22Rv1 (cell line): ENCODE results near the gene VPS13D.

Experiments used
- H3K27ac ChIP-seq: fragments of 450-650 bp; 2 replicates; pipeline ENCODE4 v1.5.1; 2017
- ZFX ChIP-seq: fragments of 450-650 bp; IDR thresholded peaks from 2 replicates; pipeline ENCODE4 v1.6.1; 2017; ENCODE audit warnings: antibody characterized with exemption, borderline replicate concordance
- TF ChIP-seq, protein P1 (sequence below): fragments of 450-650 bp; IDR thresholded peaks from 2 replicates; pipeline ENCODE4 v1.5.1; 2017; ENCODE audit warnings: mild to moderate bottlenecking

The VPS13D gene

DNA sequence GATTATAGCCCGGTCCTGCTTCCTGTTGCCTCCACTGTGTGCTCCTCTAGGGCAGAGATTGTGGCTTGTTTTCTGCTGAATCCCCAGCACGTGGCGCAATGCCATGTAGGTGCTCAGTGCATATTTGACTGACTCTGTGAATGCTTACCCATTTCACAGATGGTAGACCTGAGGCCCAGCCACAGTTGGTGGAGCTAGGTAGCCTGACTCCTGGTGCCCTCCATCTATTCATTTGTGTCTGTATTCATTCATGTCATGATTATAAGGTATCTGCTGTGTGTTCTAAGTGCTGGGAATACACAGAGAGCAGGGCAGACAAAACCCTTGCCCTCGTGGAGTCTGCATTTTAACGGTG, 40.5 kb upstream of the VPS13D start:
- no peak for TF ChIP-seq ZFX
- TF ChIP-seq, protein P1, sequence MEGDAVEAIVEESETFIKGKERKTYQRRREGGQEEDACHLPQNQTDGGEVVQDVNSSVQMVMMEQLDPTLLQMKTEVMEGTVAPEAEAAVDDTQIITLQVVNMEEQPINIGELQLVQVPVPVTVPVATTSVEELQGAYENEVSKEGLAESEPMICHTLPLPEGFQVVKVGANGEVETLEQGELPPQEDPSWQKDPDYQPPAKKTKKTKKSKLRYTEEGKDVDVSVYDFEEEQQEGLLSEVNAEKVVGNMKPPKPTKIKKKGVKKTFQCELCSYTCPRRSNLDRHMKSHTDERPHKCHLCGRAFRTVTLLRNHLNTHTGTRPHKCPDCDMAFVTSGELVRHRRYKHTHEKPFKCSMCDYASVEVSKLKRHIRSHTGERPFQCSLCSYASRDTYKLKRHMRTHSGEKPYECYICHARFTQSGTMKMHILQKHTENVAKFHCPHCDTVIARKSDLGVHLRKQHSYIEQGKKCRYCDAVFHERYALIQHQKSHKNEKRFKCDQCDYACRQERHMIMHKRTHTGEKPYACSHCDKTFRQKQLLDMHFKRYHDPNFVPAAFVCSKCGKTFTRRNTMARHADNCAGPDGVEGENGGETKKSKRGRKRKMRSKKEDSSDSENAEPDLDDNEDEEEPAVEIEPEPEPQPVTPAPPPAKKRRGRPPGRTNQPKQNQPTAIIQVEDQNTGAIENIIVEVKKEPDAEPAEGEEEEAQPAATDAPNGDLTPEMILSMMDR: no peak
- H3K27ac ChIP-seq: no peak overlapping the region

DNA sequence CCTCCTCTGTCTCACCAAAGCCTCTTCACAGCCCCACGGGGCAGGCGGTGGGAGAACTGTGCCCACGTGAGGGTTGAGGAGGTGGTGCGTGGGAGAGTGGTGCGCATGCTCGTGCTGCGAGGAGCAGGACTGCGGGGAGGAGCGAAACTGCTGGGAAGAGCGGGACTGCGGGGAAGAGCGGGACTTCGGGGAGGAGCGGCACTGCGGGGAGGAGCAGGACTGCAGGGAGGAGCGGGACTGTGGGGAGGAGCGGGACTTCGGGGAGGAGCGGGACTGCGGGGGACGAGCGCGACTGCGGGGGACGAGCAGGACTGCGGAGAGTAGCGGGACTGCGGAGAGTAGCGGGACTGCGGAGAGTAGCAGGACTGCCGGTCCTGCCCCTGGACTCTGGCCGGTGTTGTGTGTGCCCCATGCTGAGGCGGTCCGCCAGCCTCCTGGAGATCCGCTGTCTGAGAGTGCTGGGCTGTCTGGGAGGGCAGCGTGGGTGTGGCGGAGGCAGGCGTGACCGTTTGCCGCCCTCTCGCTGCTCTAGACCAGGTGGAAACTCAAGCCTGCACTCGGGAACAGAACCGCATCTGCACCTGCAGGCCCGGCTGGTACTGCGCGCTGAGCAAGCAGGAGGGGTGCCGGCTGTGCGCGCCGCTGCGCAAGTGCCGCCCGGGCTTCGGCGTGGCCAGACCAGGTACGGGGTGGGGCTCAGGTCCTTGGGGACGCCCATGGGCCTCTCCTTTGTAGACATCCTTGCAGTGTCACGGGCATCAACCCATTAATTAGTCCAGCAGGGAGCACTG, 38.4 kb upstream of the VPS13D start:
- TF ChIP-seq, protein P1: 0 out of 2 replicates have a peak, but pooled peaks have one; percentile 25
- no peak for TF ChIP-seq ZFX
- H3K27ac ChIP-seq: no peak overlapping the region

DNA sequence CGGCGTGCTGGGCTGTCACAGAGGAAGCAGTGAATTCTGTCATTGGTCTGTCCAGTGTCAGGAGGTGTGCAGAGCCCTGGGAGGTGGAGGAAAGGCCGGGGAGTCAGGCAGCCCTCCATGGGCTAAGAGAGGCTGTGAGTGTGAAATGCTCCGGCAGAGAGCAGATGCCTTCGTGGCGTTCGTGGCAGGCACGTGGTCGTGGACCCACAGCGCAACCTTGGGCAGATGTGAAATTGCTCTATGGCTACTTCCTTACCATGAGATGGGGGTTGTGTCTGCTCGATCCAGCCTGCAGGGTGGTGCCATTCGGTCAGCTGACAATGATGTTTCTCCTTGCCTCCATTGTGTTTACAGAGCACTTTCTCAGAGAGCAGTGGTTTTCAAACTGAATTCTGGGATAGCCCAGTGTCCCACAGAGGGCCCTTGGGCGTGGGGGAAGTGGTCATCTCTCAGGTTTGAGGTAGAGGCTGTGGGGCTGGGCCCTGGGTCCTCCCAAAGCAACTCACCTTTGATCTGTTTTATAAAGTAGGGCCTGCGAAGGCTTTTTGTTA, 35.1 kb upstream of the VPS13D start:
- H3K27ac ChIP-seq: no peak overlapping the region
- TF ChIP-seq ZFX: no peak
- TF ChIP-seq, protein P1: no peak

DNA sequence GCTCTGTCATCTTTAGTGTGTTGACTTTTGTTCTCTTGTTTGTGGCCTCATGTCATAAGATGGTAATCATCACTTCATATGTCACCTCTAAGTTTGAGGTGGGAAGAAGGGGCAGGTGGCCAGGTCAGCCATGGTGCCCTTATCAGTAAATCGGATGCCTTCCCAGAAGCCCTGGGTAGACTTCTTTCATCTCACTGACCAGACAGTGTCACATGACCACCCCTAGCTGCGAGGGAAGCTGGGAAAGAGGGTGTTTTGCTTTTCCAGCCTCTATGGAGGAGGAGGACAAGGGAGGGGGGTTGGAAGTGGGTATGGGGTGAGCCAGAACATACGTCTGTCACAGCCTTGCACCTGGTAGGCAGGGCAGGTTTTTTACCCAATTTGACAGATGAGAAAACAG, 34.4 kb upstream of the VPS13D start:
- TF ChIP-seq ZFX: no peak
- TF ChIP-seq, protein P1: no peak
- H3K27ac ChIP-seq: no peak overlapping the region

DNA sequence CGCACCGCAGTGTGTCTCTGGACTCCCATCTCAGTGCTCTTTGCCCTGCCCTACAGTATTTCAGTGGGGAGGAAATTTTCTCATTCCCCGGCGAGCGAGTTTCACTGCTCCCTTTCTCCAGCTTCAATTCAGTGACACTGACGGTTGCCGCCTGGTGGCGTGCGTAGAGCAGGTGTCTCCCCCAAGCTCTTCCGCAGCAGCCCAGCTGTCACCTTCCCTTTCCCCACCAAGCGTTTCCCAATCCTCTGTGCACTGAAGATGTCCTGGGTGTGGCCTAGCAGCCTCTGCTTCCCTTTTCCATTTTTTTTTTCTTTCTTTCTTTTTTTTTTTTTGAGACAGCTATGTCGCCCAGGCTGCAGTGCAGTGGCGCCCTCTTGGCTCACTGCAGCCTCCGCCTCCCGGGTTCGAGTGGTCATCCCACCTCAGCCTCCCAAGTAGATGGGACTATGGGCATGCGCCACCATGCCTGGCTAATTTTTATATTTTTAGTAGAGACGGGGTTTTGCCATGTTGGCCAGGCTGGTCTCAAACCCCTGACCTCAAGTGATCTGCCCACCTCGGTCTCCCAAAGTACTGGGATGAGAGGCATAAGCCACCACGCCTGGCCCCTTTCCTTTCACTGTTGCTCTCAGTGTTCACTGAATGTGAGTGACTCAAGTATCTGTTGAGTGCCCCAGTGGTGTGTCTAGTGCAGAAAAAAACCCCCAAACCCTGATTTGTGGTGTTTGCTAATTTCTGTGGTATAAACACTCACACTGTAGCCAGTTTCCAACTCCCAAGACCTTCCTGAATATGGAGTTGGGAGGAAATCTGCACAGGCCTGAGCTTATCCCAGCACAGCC, 33.0 kb upstream of the VPS13D start:
- H3K27ac ChIP-seq: no peak overlapping the region

DNA sequence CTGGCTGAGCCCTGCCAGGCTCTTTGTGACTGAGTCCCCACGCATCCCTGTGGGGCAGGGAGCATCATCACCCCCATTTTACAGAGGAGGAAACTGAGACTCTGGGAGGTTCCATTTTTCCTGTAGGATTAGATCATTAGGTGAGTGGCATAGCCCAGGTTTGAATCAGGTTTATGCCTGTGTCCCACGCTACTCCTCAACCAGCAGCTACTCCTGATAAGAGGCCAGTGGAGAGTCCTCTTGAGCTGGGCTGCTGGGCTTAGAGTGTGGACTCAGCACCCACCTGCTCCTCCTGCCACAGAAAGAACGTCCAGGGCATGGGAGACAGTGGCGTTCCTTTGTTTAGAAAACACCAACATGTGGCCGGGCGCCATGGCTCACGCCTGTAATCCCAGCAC, 32.3 kb upstream of the VPS13D start:
- TF ChIP-seq ZFX: no peak
- TF ChIP-seq, protein P1: no peak

More for the DNA sequence above, 33.0 kb upstream of the VPS13D start:
- TF ChIP-seq, protein P1: peak; percentile 84
- TF ChIP-seq ZFX: no peak

DNA sequence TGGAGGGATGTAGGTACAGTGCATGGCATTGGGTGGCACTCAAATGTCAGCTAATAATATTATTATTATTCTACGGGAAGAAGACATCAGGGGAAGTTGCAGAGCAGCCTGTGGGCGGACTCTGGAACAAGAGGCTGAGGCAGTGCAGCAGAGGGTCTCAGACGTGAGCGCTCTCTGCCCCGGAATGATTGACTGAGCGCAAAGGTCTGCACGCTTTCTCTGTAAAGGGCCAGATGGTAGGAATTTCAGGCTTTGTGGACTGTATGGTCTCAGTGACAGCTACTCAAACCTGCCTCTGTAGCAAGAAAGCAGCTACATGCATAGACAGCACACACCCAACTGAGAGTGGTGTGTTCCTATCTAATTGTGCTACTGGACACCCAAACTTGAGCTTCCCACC, 29.6 kb upstream of the VPS13D start:
- TF ChIP-seq, protein P1: no peak
- TF ChIP-seq ZFX: no peak

More for the DNA sequence above, 32.3 kb upstream of the VPS13D start:
- H3K27ac ChIP-seq: no peak overlapping the region

More for the DNA sequence above, 29.6 kb upstream of the VPS13D start:
- no peak overlapping the region for H3K27ac ChIP-seq
